Adrenal gland (tissue), 5 donors: ENCODE measurements around the gene TUBGCP6.

Experiments
- POLR2A ChIP-seq, 2 donors: fragments of 450-650 bp; IDR thresholded peaks; one replicate each; pipeline ENCODE4 v1.6.1; 2017; ENCODE audit warnings: antibody characterized with exemption in 2 of 2, mild to moderate bottlenecking in 2 of 2, moderate library complexity in 1 of 2
- TF ChIP-seq, protein P1 (sequence below), 6 experiments: fragments of 450-650 bp in 4 of 6; fragments of 200-600 bp in 2 of 6; sonication (generic) in 1 of 6; IDR thresholded peaks; 1 replicate in 5 of 6; 2 replicates in 1 of 6; pipeline versions ENCODE4 v1.5.1 to v1.8.0; 2016 to 2021; ENCODE audit warnings: antibody characterized with exemption in 6 of 6, mild to moderate bottlenecking in 2 of 6, moderate library complexity in 1 of 6
- donor health status: DM: no; HTN: no; CAD: no.

DNA sequence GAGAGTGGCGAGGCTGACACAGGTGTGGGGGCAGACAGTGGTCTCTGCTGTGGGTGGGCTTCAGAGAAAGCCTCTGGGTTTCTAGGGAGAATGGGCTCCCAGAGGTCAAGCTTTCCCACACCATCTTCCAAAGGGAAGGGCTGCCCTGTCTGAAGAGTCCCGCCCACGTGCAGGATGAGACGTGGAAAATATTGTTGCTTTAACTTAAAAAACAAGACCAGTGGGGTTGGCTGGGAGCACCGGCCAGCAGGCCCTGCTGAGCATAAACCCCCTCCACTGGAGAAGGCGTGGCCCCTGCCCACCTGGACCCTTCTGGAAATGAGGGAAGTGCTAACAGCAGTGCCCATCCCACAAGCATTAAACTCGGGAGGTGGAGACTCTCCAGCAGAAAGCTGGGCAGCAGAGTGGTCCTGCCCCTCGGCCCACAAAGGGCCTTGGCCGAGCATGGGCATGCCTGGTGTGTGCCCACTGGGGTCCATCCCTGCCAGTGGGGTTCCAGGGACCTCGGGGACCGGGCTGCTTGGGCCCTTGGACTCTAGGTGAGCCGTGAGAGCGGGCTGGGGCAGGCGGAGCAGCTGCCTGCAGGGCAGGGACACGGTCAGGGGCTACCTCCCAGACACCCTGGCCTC, 28.7 kb downstream of the TUBGCP6 start:
- TF ChIP-seq POLR2A (IDR thresholded peaks at IDR 0.05) = no peak
- TF ChIP-seq, protein P1, sequence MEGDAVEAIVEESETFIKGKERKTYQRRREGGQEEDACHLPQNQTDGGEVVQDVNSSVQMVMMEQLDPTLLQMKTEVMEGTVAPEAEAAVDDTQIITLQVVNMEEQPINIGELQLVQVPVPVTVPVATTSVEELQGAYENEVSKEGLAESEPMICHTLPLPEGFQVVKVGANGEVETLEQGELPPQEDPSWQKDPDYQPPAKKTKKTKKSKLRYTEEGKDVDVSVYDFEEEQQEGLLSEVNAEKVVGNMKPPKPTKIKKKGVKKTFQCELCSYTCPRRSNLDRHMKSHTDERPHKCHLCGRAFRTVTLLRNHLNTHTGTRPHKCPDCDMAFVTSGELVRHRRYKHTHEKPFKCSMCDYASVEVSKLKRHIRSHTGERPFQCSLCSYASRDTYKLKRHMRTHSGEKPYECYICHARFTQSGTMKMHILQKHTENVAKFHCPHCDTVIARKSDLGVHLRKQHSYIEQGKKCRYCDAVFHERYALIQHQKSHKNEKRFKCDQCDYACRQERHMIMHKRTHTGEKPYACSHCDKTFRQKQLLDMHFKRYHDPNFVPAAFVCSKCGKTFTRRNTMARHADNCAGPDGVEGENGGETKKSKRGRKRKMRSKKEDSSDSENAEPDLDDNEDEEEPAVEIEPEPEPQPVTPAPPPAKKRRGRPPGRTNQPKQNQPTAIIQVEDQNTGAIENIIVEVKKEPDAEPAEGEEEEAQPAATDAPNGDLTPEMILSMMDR (IDR thresholded peaks at IDR 0.05) = no peak
